GM12878 (cell line): ENCODE results near the gene DUSP12.

Source experiments
- CHD1 ChIP-seq: IDR thresholded peaks from 2 replicates; pipeline ENCODE4 v1.6.1; 2012; ENCODE audit warnings: low read depth, low read length, improper control_type of control experiment
- EZH2 ChIP-seq: IDR thresholded peaks from 2 replicates; pipeline ENCODE4 v1.6.1; 2012; ENCODE audit warnings: low read depth, mild to moderate bottlenecking, control low read depth, inconsistent platforms, low read length, borderline replicate concordance; ENCODE audit not compliant: control insufficient read depth
- HCFC1 ChIP-seq: fragments of 150-350 bp; IDR thresholded peaks from 2 replicates; pipeline ENCODE4 v1.6.1; 2014; ENCODE audit warnings: low read length
- JUNB ChIP-seq: IDR thresholded peaks from 2 replicates; pipeline ENCODE4 v1.6.1; 2016; ENCODE audit warnings: antibody characterized with exemption, mild to moderate bottlenecking
- NFXL1 ChIP-seq: fragments of 450-650 bp; IDR thresholded peaks from 2 replicates; pipeline ENCODE4 v1.6.1; 2017; ENCODE audit warnings: antibody characterized with exemption, mild to moderate bottlenecking, borderline replicate concordance
- NRF1 ChIP-seq: conservative IDR thresholded peaks from 2 replicates; pipeline ENCODE4 v1.6.1; 2011; ENCODE audit warnings: mild to moderate bottlenecking, low read depth, low read length, improper control_type of control experiment
- POLR2AphosphoS2 ChIP-seq: IDR thresholded peaks from 2 replicates; pipeline ENCODE4 v1.6.1; 2011; ENCODE audit warnings: low read depth, mild to moderate bottlenecking, low read length, improper control_type of control experiment, moderate library complexity
- SP1 ChIP-seq: IDR thresholded peaks from one replicate; pipeline ENCODE4 v1.6.1; 2011; ENCODE audit warnings: low read depth, low read length
- ZNF384 ChIP-seq: IDR thresholded peaks from 2 replicates; pipeline ENCODE4 v1.6.1; 2012; ENCODE audit warnings: low read depth, mild to moderate bottlenecking, low read length, improper control_type of control experiment, borderline replicate concordance
- TF ChIP-seq, protein P1 (sequence below), 3 experiments: IDR thresholded peaks in 2 of 3; conservative IDR thresholded peaks in 1 of 3; 2 replicates each; pipeline ENCODE4 v1.5.1; 2011; ENCODE audit warnings: low read depth in 3 of 3, low read length in 3 of 3, mild to moderate bottlenecking in 3 of 3, control low read depth in 2 of 3, moderate library complexity in 2 of 3, inconsistent platforms in 1 of 3, mixed read lengths in 1 of 3; ENCODE audit not compliant: control insufficient read depth in 2 of 3, insufficient read depth in 1 of 3; ENCODE audit errors: extremely low read depth in 1 of 3
- TF ChIP-seq, protein P2 (sequence below): fragments of 450-650 bp; IDR thresholded peaks from 2 replicates; pipeline ENCODE4 v1.6.1; 2016; ENCODE audit warnings: mild to moderate bottlenecking

DNA sequence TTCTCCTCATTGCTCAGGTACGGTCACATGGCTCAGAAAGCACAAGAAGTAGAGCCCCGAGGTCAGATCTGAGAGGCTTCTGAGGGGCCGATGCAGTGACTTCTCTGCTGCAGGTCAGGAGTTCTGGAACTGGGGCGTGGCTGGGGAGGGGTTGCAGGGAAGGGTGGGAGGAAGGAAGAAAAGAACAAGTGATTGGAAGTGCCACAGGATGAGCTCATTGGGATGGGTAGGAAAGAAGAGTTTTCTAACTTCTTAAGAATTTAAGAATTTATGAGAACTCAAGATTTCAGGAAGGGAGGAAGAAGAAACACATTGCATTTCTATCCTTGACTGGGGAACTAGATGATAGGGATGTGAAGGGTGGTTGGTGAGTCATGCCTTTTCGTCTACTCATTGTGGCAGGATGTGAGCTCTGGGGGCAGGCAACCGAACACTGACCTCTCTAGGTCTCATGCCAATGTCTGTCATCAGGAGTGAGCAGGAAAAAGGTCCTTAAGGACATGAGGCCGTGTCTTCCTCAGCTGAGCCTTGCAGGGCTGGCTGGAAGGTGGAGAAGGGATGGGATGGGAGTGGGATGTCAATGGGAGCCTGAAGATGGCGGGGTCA, 27.7 kb upstream of the DUSP12 start:
- TF ChIP-seq EZH2 (no peak), CHD1 (no peak), HCFC1 (no peak), POLR2AphosphoS2 (no peak), SP1 (no peak), NRF1 (no peak), ZNF384 (no peak), NFXL1 (no peak), JUNB (no peak; the same call in 1 of the 2 replicates)
- TF ChIP-seq, protein P1, sequence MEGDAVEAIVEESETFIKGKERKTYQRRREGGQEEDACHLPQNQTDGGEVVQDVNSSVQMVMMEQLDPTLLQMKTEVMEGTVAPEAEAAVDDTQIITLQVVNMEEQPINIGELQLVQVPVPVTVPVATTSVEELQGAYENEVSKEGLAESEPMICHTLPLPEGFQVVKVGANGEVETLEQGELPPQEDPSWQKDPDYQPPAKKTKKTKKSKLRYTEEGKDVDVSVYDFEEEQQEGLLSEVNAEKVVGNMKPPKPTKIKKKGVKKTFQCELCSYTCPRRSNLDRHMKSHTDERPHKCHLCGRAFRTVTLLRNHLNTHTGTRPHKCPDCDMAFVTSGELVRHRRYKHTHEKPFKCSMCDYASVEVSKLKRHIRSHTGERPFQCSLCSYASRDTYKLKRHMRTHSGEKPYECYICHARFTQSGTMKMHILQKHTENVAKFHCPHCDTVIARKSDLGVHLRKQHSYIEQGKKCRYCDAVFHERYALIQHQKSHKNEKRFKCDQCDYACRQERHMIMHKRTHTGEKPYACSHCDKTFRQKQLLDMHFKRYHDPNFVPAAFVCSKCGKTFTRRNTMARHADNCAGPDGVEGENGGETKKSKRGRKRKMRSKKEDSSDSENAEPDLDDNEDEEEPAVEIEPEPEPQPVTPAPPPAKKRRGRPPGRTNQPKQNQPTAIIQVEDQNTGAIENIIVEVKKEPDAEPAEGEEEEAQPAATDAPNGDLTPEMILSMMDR (IDR thresholded peaks at IDR 0.05 in 2 of 3, conservative IDR thresholded peaks at IDR 0.05 in 1 of 3; ENCODE audit: control insufficient read depth in 2 of 3, extremely low read depth in 1 of 3, insufficient read depth in 1 of 3, low read depth in 3 of 3, low read length in 3 of 3), result no peak
- TF ChIP-seq, protein P2, sequence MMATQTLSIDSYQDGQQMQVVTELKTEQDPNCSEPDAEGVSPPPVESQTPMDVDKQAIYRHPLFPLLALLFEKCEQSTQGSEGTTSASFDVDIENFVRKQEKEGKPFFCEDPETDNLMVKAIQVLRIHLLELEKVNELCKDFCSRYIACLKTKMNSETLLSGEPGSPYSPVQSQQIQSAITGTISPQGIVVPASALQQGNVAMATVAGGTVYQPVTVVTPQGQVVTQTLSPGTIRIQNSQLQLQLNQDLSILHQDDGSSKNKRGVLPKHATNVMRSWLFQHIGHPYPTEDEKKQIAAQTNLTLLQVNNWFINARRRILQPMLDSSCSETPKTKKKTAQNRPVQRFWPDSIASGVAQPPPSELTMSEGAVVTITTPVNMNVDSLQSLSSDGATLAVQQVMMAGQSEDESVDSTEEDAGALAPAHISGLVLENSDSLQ, result no peak
